ENCODE results near the gene OPCML.

OPCML gene

DNA sequence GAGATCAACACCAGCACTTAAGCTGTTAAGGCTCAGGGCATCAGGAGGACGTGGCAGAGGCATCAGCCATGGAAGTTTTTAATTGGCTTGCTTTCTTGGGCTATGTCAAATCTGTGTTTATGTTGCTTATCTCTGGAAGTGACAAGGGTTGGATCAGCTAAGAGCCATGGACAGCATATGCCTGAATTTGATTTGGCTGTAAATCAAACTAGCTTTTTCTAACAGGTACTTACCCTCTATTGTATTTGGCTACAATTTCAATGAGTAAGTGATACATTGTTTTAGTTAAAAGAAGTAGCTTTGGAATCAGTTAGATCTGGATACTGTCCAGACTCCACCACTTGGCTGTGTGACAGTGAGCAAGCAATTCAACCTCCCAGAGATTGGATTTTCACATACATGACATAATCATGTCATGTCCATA is 936.6 kb downstream of the OPCML start:
- Histone ChIP-seq H3K4me1 (ENCODE audit: insufficient read depth, poor library complexity, severe bottlenecking) (no peaks in the 10 kb centered on the region), H3K27me3 (ENCODE audit: insufficient read depth, poor library complexity, severe bottlenecking) (no peaks in the 10 kb centered on the region), H3K9me3 (ENCODE audit: severe bottlenecking) (no peaks in the 10 kb centered on the region), H3K36me3 (ENCODE audit: low read depth) (no peaks in the 10 kb centered on the region), H3K27ac (ENCODE audit: poor library complexity, severe bottlenecking) (no peak overlapping the region), H3K4me3 (ENCODE audit: severe bottlenecking) (no peak overlapping the region)
- no peak for DNase-seq (ENCODE audit: low spot score)
- no peak for TF ChIP-seq CTCF (IDR thresholded peaks at IDR 0.05; ENCODE audit: poor library complexity, severe bottlenecking)
- ATAC-seq (ENCODE audit: low read depth): no peak

GRCh38 chr11:132595246-132595645 is 937.1 kb downstream of the OPCML start:
- Histone ChIP-seq H3K36me3 (ENCODE audit: low read depth) (no peaks in the 10 kb centered on the region), H3K27me3 (ENCODE audit: insufficient read depth, poor library complexity, severe bottlenecking) (no peaks in the 10 kb centered on the region), H3K9me3 (ENCODE audit: severe bottlenecking) (no peaks in the 10 kb centered on the region), H3K27ac (ENCODE audit: poor library complexity, severe bottlenecking) (no peak overlapping the region), H3K4me3 (ENCODE audit: severe bottlenecking) (no peak overlapping the region), H3K4me1 (ENCODE audit: insufficient read depth, poor library complexity, severe bottlenecking) (no peaks in the 10 kb centered on the region)
- TF ChIP-seq CTCF (IDR thresholded peaks at IDR 0.05; ENCODE audit: poor library complexity, severe bottlenecking): no peak
- DNase-seq (ENCODE audit: low spot score) (no peak), ATAC-seq (ENCODE audit: low read depth) (no peak)

- no peak for TF ChIP-seq CTCF (IDR thresholded peaks at IDR 0.05; ENCODE audit: poor library complexity, severe bottlenecking)
Observed at GRCh38 chr11:132590986-132591385, 941.3 kb downstream of the OPCML start.

DNA sequence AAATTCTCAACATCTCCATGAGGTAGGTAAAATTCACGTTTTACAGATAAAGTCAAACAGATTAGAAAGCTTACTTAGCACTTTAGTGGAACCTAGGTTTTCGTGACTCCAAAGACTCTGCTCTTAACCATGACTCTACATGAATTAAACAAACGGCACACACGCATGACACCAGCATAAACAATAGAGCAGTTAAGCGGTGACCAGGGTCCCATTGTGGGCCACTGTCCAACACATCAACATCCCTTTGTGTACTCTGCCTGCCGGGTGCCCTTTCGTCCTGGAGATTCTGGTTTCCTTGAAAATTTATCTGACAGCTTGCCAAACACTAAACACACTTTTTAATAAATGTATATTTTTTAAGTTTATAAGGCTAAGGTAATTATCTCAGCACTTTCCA is 941.7 kb downstream of the OPCML start:
- no peaks in the 10 kb centered on the region for H3K27me3 ChIP-seq (ENCODE audit: insufficient read depth, poor library complexity, severe bottlenecking)
- no peak for DNase-seq (ENCODE audit: low spot score)
- H3K4me1 ChIP-seq (ENCODE audit: insufficient read depth, poor library complexity, severe bottlenecking): no peaks in the 10 kb centered on the region
- H3K4me3 ChIP-seq (ENCODE audit: severe bottlenecking): no peak overlapping the region
- H3K36me3 ChIP-seq (ENCODE audit: low read depth): no peaks in the 10 kb centered on the region
- no peak for ATAC-seq (ENCODE audit: low read depth)
- TF ChIP-seq CTCF (IDR thresholded peaks at IDR 0.05; ENCODE audit: poor library complexity, severe bottlenecking): no peak
- H3K9me3 ChIP-seq (ENCODE audit: severe bottlenecking): no peaks in the 10 kb centered on the region
- no peak overlapping the region for H3K27ac ChIP-seq (ENCODE audit: poor library complexity, severe bottlenecking)

More at GRCh38 chr11:132590986-132591385, 941.3 kb downstream of the OPCML start:
- Histone ChIP-seq H3K4me3 (ENCODE audit: severe bottlenecking) (no peak overlapping the region), H3K4me1 (ENCODE audit: insufficient read depth, poor library complexity, severe bottlenecking) (no peaks in the 10 kb centered on the region), H3K27ac (ENCODE audit: poor library complexity, severe bottlenecking) (no peak overlapping the region), H3K36me3 (ENCODE audit: low read depth) (no peaks in the 10 kb centered on the region), H3K27me3 (ENCODE audit: insufficient read depth, poor library complexity, severe bottlenecking) (no peaks in the 10 kb centered on the region), H3K9me3 (ENCODE audit: severe bottlenecking) (no peaks in the 10 kb centered on the region)
- no peak for ATAC-seq (ENCODE audit: low read depth)
- no peak for DNase-seq (ENCODE audit: low spot score)

GRCh38 chr11:132589791-132590190 is 942.5 kb downstream of the OPCML start:
- H3K36me3 ChIP-seq (ENCODE audit: low read depth): no peaks in the 10 kb centered on the region
- H3K4me3 ChIP-seq (ENCODE audit: severe bottlenecking): no peak overlapping the region
- no peaks in the 10 kb centered on the region for H3K27me3 ChIP-seq (ENCODE audit: insufficient read depth, poor library complexity, severe bottlenecking)
- no peaks in the 10 kb centered on the region for H3K4me1 ChIP-seq (ENCODE audit: insufficient read depth, poor library complexity, severe bottlenecking)
- ATAC-seq (ENCODE audit: low read depth): no peak
- no peaks in the 10 kb centered on the region for H3K9me3 ChIP-seq (ENCODE audit: severe bottlenecking)
- no peak for TF ChIP-seq CTCF (IDR thresholded peaks at IDR 0.05; ENCODE audit: poor library complexity, severe bottlenecking)
- no peak overlapping the region for H3K27ac ChIP-seq (ENCODE audit: poor library complexity, severe bottlenecking)
- no peak for DNase-seq (ENCODE audit: low spot score)
